Epithelial cell of umbilical artery (primary cell): Measurements from ENCODE around the gene STX17. TPM values are rescaled to one million over a fixed set of nuclear protein-coding genes. Genes with fewer than 3 reads are reported as not detected.

ENCODE experiments used
- total RNA-seq: library from RNA; depleted of rRNA; stranded (reverse); fragments of >200 nt; gene quantifications from 2 replicates; pipeline ENCODE4 v1.2.3, GENCODE V29; 2014

Gene STX17
- total RNA-seq: 21.4 and 35.7 TPM in 2 replicates

GRCh38 chr9:99906403-99907207 lies at the start of gene STX17:
Gene STX17, plus strand, starts transcription at chr9:99906654. Its CDS starts 8,586 bp downstream, at chr9:99915240.

Other genes with a start within 250 kb of the STX17 start
- under 0.01 TPM in 2 replicates for gene NR4A3, start 84.8 kb upstream of the STX17 start, total RNA-seq
- gene ERP44, start 192.3 kb downstream of the STX17 start, total RNA-seq: 6.2 and 9.6 TPM in 2 replicates
- gene INVS, start 192.6 kb downstream of the STX17 start, total RNA-seq: 20.1 and 32.1 TPM in 2 replicates